Colonic mucosa (tissue), 4 donors: ENCODE results near the gene KAT5. TPM values are rescaled to one million over a fixed set of nuclear protein-coding genes. Genes with fewer than 3 reads are reported as not detected.
A peak's percentile ranks its signal among the peaks of the same experiment; 100 is the strongest.

Experiments used
- DNase-seq: peaks from one replicate; pipeline ENCODE4 v3.0.0-alpha.2; 2020
- H3K27ac ChIP-seq: fragments of 200-600 bp; one replicate; pipeline ENCODE4 v1.8.0; 2021
- H3K27me3 ChIP-seq: fragments of 200-600 bp; one replicate; pipeline ENCODE4 v1.8.0; 2021
- H3K36me3 ChIP-seq: fragments of 200-600 bp; one replicate; pipeline ENCODE4 v1.8.0; 2021
- H3K4me1 ChIP-seq: fragments of 200-600 bp; one replicate; pipeline ENCODE4 v1.8.0; 2021; ENCODE audit warnings: mild to moderate bottlenecking
- H3K4me3 ChIP-seq: fragments of 200-600 bp; one replicate; pipeline ENCODE4 v1.8.0; 2021
- H3K9ac ChIP-seq, 2 donors: one replicate each; pipeline ENCODE4 v1.7.0; 2013; ENCODE audit warnings: control low read depth in 2 of 2, low read depth in 2 of 2, low read length in 2 of 2
- H3K9me3 ChIP-seq: fragments of 200-600 bp; one replicate; pipeline ENCODE4 v1.8.0; 2021
- intact Hi-C: fragments of 100-400 bp; cut with DNase I; formaldehyde crosslinking; loops from one replicate; pipeline ENCODE4 v1.14.1; 2022
- total RNA-seq, 2 donors: library from RNA; stranded (reverse); fragmentation: NEBNext Ultra II Directional in 1 of 2; extraction: Animal tissue kit (Norgen Biotek cat#: 25700) in 1 of 2; gene quantifications; one replicate each; pipeline ENCODE4 v1.2.1, GENCODE V29; 2021
- TF ChIP-seq, protein P1 (sequence below): fragments of 200-600 bp; IDR thresholded peaks from one replicate; pipeline ENCODE4 v1.8.0; 2022; ENCODE audit warnings: antibody characterized with exemption, mild to moderate bottlenecking
- donor health status: healthy.
- donor health status: DM: no; HTN: no; CAD: no.
- donor health status: DM: no; HTN: no; CAD: no.

Gene KAT5
- total RNA-seq, 2 donors from 2014 or later = 65.3 to 83.4 TPM

DNA sequence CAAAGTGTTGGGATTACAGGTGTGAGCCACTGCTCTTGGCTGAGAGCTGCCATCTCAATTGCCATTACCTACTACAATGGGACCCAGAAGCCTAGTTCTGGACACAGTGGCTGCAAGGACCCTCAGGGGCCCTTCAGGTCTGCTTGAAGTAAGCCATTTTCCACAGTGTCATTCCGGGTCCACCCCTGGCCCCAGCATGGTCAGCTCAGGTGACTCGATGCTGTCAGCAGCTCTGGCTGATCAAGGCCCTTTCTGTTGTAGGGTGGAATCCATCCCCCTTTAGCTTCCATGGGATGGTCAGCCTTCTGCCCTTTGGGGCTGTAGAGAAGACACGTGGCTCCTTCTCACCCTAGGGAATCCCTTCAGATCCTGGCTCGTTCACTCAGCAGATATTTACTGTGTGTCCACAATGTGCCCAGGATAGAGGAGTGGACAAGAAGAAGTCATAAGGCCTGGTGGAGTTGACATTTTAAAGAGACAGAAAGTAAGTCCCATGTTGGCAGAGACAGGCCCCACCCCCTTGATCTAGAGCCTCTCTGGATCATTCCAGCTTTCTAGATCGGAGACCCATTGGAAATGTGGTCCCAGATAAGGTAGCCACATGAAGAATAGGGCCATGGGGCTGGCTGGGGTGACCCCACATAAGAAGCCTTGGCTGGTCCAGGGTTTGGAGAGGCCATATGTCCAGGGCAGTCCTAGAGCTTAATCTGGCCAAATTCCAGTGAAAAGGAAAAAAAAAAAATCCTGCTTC is 15.1 kb upstream of the KAT5 start:
- H3K36me3 ChIP-seq = no peaks in the 10 kb centered on the region
- no peak overlapping the region for H3K4me3 ChIP-seq
- no peak overlapping the region for H3K27ac ChIP-seq
- TF ChIP-seq, protein P1, sequence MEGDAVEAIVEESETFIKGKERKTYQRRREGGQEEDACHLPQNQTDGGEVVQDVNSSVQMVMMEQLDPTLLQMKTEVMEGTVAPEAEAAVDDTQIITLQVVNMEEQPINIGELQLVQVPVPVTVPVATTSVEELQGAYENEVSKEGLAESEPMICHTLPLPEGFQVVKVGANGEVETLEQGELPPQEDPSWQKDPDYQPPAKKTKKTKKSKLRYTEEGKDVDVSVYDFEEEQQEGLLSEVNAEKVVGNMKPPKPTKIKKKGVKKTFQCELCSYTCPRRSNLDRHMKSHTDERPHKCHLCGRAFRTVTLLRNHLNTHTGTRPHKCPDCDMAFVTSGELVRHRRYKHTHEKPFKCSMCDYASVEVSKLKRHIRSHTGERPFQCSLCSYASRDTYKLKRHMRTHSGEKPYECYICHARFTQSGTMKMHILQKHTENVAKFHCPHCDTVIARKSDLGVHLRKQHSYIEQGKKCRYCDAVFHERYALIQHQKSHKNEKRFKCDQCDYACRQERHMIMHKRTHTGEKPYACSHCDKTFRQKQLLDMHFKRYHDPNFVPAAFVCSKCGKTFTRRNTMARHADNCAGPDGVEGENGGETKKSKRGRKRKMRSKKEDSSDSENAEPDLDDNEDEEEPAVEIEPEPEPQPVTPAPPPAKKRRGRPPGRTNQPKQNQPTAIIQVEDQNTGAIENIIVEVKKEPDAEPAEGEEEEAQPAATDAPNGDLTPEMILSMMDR = no peak
- intact Hi-C loops = no loop called here
- H3K27me3 ChIP-seq = no peaks in the 10 kb centered on the region
- H3K9me3 ChIP-seq = no peaks in the 10 kb centered on the region
- no peak for DNase-seq
- no peak overlapping the region for H3K9ac ChIP-seq
- H3K4me1 ChIP-seq = no peaks in the 10 kb centered on the region

DNA sequence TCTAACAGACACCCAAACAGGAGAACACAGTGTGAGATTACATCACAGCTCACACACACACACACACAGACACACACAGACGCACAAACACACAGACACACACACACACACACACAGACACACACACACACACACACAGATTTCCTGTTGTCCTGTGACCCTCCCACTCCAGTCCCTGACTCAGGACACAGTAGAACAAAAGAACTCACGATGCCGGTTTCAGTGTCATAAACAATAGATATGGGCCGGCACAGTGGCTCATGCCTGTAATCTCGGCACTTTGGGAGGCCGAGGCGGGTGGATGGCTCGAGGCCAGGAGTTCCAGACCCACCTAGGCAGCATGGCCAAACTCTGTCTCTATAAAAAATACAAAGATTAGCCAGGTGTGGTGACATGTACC is 13.8 kb upstream of the KAT5 start:
- Histone ChIP-seq H3K27ac (no peak overlapping the region), H3K36me3 (no peaks in the 10 kb centered on the region), H3K4me1 (no peaks in the 10 kb centered on the region), H3K27me3 (no peaks in the 10 kb centered on the region), H3K9ac (no peak overlapping the region), H3K4me3 (no peak overlapping the region), H3K9me3 (no peaks in the 10 kb centered on the region)
- DNase-seq = peak; percentile 66
- TF ChIP-seq, protein P1 = no peak
- intact Hi-C loops = no loop called here

DNA sequence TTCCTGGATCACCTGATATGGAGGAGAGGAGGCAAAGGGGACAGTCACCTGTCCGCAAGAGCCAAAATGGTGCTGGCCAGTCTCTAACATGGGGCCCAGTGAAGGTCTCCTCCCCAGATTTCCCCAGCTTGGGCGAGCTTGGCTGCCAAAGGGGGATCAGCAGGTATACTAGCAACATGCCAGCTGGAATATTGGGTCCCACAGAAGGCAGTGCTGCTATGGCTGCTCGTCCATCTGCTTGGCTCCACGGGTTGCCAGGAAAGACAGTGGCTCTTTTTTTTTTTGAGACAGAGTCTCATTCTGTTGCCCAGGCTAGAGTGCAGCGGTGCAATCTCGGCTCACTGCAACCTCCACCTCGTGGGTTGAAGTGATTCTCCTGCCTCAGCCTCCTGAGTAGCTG is 12.7 kb upstream of the KAT5 start:
- H3K9me3 ChIP-seq = no peaks in the 10 kb centered on the region
- H3K4me3 ChIP-seq = no peak overlapping the region
- TF ChIP-seq, protein P1 = no peak
- intact Hi-C loops = no loop called here
- H3K36me3 ChIP-seq = no peaks in the 10 kb centered on the region
- H3K9ac ChIP-seq = no peak overlapping the region
- H3K27ac ChIP-seq = no peak overlapping the region
- no peaks in the 10 kb centered on the region for H3K27me3 ChIP-seq
- no peak for DNase-seq
- H3K4me1 ChIP-seq = no peaks in the 10 kb centered on the region

DNA sequence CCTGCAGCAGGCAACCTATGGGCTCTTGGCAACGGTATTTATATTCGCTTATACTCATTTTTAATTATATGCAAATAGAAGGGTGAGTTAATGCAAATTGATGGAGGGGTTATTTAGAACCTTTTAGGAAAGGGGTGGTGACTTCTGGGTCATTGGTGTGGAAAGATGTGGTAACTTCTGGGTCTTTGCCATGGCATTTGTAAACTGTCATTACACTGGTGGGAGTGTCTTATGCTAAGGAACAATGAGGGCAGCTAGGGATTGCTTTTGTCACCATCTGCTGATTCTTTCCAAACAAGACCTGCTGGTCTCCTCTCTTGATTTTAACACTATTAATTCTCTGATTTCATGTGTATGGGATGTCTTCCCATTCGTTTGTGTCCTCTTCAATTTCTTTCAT is 11.7 kb upstream of the KAT5 start:
- TF ChIP-seq, protein P1 = no peak
- H3K4me3 ChIP-seq = no peak overlapping the region
- no peak overlapping the region for H3K9ac ChIP-seq
- no peaks in the 10 kb centered on the region for H3K9me3 ChIP-seq
- no peak for DNase-seq
- H3K4me1 ChIP-seq = no peaks in the 10 kb centered on the region
- H3K36me3 ChIP-seq = no peaks in the 10 kb centered on the region
- intact Hi-C loops = loop anchor here (10.0 kb wide), 1 partner anchor 76 kb away; no protein-coding TSS in a partner anchor
- no peak overlapping the region for H3K27ac ChIP-seq
- no peaks in the 10 kb centered on the region for H3K27me3 ChIP-seq

DNA sequence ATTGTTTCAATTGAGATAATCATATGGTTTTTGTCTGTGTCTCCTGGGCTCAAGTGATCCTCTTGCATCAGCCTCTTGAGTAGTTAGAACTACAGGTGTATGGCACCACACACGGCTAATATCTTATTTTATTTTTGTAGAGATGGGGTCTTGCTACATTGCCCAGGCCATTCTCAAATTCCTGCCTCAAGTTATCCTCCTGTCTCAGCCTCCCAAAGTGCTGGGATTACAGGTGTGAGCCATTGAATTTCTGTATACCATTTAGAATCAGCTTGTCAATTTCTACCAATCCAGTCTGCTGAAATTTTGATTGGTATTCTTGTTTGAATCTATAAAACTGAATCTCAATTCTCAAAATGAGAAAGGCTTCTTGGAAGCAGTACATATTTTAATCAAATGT is 10.4 kb upstream of the KAT5 start:
- no peaks in the 10 kb centered on the region for H3K4me1 ChIP-seq
- no peaks in the 10 kb centered on the region for H3K36me3 ChIP-seq
- intact Hi-C loops = loop anchor here (10.0 kb wide), 1 partner anchor 77 kb away; no protein-coding TSS in a partner anchor
- no peak overlapping the region for H3K4me3 ChIP-seq
- no peaks in the 10 kb centered on the region for H3K27me3 ChIP-seq
- H3K9ac ChIP-seq = no peak overlapping the region
- TF ChIP-seq, protein P1 = no peak
- no peak overlapping the region for H3K27ac ChIP-seq
- H3K9me3 ChIP-seq = no peaks in the 10 kb centered on the region
- DNase-seq = no peak
